Neural cell (in vitro differentiated cells): Measurements from ENCODE around the gene LOXHD1. TPM values are rescaled to one million over a fixed set of nuclear protein-coding genes. Genes with fewer than 3 reads are reported as not detected.

Experiments
- H2AFZ ChIP-seq: fragments of 200-600, 300-800 bp; sonication (generic), shearing (Covaris generic); 2 replicates; pipeline ENCODE4 v1.6.0; 2014; ENCODE audit warnings: low read depth, mild to moderate bottlenecking, antibody characterized with exemption, low read length, moderate library complexity
- H3F3A ChIP-seq: fragments of 200-600 bp; shearing (Covaris generic); 2 replicates; pipeline ENCODE4 v1.6.1; 2016; ENCODE audit warnings: mild to moderate bottlenecking, moderate library complexity, mixed read lengths, antibody characterized with exemption, low read length; ENCODE audit not compliant: insufficient read depth, poor library complexity, severe bottlenecking
- H3K27ac ChIP-seq: fragments of 200-600, 300-800 bp; sonication (generic), shearing (Covaris generic); 2 replicates; pipeline ENCODE4 v1.5.1; 2014; ENCODE audit warnings: mild to moderate bottlenecking, low read length, moderate library complexity
- H3K27me3 ChIP-seq: fragments of 300-800, 200-600 bp; sonication (generic), shearing (Covaris generic); 2 replicates; pipeline ENCODE4 v1.6.0; 2014; ENCODE audit warnings: mild to moderate bottlenecking, low read depth, low read length, moderate library complexity; ENCODE audit not compliant: insufficient read depth
- H3K36me3 ChIP-seq: fragments of 300-800, 200-600 bp; sonication (generic), shearing (Covaris generic); 2 replicates; pipeline ENCODE4 v1.5.1; 2014; ENCODE audit warnings: mild to moderate bottlenecking, antibody characterized with exemption, low read length, moderate library complexity; ENCODE audit not compliant: insufficient read depth
- H3K4me2 ChIP-seq: fragments of 300-800, 200-600 bp; sonication (generic), shearing (Covaris generic); 2 replicates; pipeline ENCODE4 v1.6.0; 2014; ENCODE audit warnings: mild to moderate bottlenecking, low read length
- H3K4me3 ChIP-seq: fragments of 300-800, 200-600 bp; sonication (generic), shearing (Covaris generic); 2 replicates; pipeline ENCODE4 v1.5.1; 2014; ENCODE audit warnings: mild to moderate bottlenecking, low read length, moderate library complexity
- H3K79me2 ChIP-seq: fragments of 200-600 bp; shearing (Covaris generic); replicated peaks from 2 replicates; pipeline ENCODE4 v1.6.0; 2014; ENCODE audit warnings: mild to moderate bottlenecking, low read length, moderate library complexity; ENCODE audit not compliant: insufficient read depth
- H3K9ac ChIP-seq: fragments of 300-800, 200-600 bp; sonication (generic), shearing (Covaris generic); 2 replicates; pipeline ENCODE4 v1.6.1; 2016; ENCODE audit warnings: mild to moderate bottlenecking, low read length, mixed read lengths
- H3K9me2 ChIP-seq: fragments of 200-600 bp; shearing (Covaris generic); 2 replicates; pipeline ENCODE4 v1.6.1; 2016; ENCODE audit warnings: mild to moderate bottlenecking, low read length, mixed read lengths; ENCODE audit not compliant: insufficient read depth
- H3K9me3 ChIP-seq: fragments of 200-600, 300-800 bp; sonication (generic), shearing (Covaris generic); 2 replicates; pipeline ENCODE4 v1.6.1; 2016; ENCODE audit warnings: mild to moderate bottlenecking, mixed run types, low read length, moderate library complexity, mixed read lengths
- H4K20me1 ChIP-seq: fragments of 200-600 bp; shearing (Covaris generic); 2 replicates; pipeline ENCODE4 v1.6.1; 2016; ENCODE audit warnings: mild to moderate bottlenecking, mixed run types; ENCODE audit not compliant: insufficient read depth
- EP300 ChIP-seq: fragments of 450-650 bp; conservative IDR thresholded peaks from 2 replicates; pipeline ENCODE4 v1.6.1; 2014; ENCODE audit warnings: antibody characterized with exemption, mild to moderate bottlenecking, moderate library complexity; ENCODE audit not compliant: poor library complexity, severe bottlenecking
- EZH2 ChIP-seq: fragments of 200-600, 300-800 bp; shearing (Covaris generic), sonication (generic); IDR thresholded peaks from 2 replicates; pipeline ENCODE4 v1.6.1; 2014; ENCODE audit warnings: antibody characterized with exemption, low read length, borderline replicate concordance, mild to moderate bottlenecking; ENCODE audit not compliant: insufficient read depth, poor library complexity, severe bottlenecking
- MXI1 ChIP-seq: fragments of 450-650 bp; conservative IDR thresholded peaks from 2 replicates; pipeline ENCODE4 v1.6.1; 2014; ENCODE audit warnings: antibody characterized with exemption, mild to moderate bottlenecking; ENCODE audit not compliant: poor library complexity, severe bottlenecking
- POLR2AphosphoS5 ChIP-seq: IDR thresholded peaks from 2 replicates; pipeline ENCODE4 v1.6.1; 2012
- RAD21 ChIP-seq: fragments of 450-650 bp; conservative IDR thresholded peaks from 2 replicates; pipeline ENCODE4 v1.6.1; 2014; ENCODE audit warnings: antibody characterized with exemption, mild to moderate bottlenecking, moderate library complexity
- SMC3 ChIP-seq: fragments of 450-650 bp; conservative IDR thresholded peaks from 2 replicates; pipeline ENCODE4 v1.6.1; 2014; ENCODE audit warnings: antibody characterized with exemption, mild to moderate bottlenecking, moderate library complexity; ENCODE audit not compliant: poor library complexity
- TAF1 ChIP-seq: IDR thresholded peaks from 2 replicates; pipeline ENCODE4 v1.6.1; 2012; ENCODE audit warnings: low read depth
- polyA plus RNA-seq: library from polyadenylated mRNA; depleted of rRNA; stranded (reverse); fragments of >200 nt; gene quantifications from 2 replicates; pipeline ENCODE4 v1.2.3, GENCODE V29; 2014
- TF ChIP-seq, protein P1 (sequence below): fragments of 450-650 bp; IDR thresholded peaks from 2 replicates; pipeline ENCODE4 v1.5.1; 2014; ENCODE audit warnings: antibody characterized with exemption, mild to moderate bottlenecking, moderate library complexity; ENCODE audit not compliant: poor library complexity, severe bottlenecking
- TF ChIP-seq, protein P2 (sequence below): IDR thresholded peaks from 2 replicates; pipeline ENCODE4 v1.6.1; 2012; ENCODE audit warnings: borderline replicate concordance

LOXHD1 gene
- polyA plus RNA-seq, 1 donor from 2014 or later: not detected

DNA sequence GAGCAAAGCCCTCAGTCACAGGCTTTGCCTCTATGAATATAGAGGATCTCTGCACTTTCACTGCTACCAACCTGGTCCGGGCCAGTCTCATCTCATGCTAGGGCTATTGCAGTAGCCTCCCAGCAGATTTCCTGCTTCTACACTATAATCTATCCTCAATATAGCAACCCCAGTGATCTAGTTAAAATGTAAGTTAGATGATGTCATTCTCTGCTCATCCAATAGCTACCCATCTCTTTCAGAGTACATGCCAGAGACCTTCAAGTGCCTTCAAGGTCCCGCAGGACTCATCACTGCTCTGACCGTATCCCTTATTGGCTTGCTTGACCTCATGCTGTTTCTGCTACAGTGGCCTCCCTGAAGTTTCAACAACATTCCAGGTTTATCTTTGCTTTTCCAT is 186.3 kb downstream of the LOXHD1 start:
- H3F3A ChIP-seq: no peaks in the 10 kb centered on the region

DNA sequence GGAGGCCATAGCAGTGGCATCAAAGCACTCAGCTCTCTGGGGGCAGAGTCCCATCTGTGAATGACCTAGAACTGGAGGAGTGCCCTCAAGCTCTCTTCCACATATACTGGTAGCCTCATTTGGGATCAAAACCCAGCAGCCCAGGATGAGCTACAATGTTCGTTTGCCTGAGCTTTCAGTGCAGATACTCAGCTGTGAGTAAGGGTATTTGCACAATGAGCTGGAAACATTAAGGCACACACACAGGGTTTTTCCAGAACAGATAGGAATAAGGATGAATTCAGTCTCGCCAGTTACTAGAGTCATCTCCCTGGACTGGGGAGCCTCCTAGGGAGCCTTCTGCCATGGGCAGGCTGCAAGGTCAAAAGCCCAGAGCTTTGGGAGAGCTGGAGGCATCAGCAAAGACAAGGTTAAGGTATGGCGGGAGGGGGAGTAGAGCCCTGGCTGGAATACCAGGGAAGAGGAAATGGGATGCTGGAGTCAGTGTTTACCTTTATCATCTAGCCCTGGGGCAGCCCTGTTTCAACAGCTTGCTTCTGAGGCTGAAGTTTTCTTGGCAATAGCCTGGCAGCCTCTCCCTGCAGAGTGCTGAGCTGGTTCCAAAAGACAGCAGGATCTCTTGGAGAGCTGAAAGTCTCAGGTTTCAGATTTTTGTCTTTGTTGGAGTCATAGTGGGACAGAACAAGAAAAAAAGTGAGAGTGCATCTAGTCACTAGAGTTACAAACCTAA is 187.7 kb downstream of the LOXHD1 start:
- H3K36me3 ChIP-seq: no peaks in the 10 kb centered on the region
- H3K79me2 ChIP-seq: no peaks in the 10 kb centered on the region
- H3F3A ChIP-seq: no peaks in the 10 kb centered on the region
- H3K4me2 ChIP-seq: no peak overlapping the region
- H3K4me3 ChIP-seq: no peak overlapping the region
- no peaks in the 10 kb centered on the region for H3K9me3 ChIP-seq
- no peak overlapping the region for H2AFZ ChIP-seq
- TF ChIP-seq, protein P1, sequence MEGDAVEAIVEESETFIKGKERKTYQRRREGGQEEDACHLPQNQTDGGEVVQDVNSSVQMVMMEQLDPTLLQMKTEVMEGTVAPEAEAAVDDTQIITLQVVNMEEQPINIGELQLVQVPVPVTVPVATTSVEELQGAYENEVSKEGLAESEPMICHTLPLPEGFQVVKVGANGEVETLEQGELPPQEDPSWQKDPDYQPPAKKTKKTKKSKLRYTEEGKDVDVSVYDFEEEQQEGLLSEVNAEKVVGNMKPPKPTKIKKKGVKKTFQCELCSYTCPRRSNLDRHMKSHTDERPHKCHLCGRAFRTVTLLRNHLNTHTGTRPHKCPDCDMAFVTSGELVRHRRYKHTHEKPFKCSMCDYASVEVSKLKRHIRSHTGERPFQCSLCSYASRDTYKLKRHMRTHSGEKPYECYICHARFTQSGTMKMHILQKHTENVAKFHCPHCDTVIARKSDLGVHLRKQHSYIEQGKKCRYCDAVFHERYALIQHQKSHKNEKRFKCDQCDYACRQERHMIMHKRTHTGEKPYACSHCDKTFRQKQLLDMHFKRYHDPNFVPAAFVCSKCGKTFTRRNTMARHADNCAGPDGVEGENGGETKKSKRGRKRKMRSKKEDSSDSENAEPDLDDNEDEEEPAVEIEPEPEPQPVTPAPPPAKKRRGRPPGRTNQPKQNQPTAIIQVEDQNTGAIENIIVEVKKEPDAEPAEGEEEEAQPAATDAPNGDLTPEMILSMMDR: no peak
- TF ChIP-seq SMC3: no peak
- TF ChIP-seq POLR2AphosphoS5: no peak
- no peak for TF ChIP-seq RAD21
- TF ChIP-seq, protein P2, sequence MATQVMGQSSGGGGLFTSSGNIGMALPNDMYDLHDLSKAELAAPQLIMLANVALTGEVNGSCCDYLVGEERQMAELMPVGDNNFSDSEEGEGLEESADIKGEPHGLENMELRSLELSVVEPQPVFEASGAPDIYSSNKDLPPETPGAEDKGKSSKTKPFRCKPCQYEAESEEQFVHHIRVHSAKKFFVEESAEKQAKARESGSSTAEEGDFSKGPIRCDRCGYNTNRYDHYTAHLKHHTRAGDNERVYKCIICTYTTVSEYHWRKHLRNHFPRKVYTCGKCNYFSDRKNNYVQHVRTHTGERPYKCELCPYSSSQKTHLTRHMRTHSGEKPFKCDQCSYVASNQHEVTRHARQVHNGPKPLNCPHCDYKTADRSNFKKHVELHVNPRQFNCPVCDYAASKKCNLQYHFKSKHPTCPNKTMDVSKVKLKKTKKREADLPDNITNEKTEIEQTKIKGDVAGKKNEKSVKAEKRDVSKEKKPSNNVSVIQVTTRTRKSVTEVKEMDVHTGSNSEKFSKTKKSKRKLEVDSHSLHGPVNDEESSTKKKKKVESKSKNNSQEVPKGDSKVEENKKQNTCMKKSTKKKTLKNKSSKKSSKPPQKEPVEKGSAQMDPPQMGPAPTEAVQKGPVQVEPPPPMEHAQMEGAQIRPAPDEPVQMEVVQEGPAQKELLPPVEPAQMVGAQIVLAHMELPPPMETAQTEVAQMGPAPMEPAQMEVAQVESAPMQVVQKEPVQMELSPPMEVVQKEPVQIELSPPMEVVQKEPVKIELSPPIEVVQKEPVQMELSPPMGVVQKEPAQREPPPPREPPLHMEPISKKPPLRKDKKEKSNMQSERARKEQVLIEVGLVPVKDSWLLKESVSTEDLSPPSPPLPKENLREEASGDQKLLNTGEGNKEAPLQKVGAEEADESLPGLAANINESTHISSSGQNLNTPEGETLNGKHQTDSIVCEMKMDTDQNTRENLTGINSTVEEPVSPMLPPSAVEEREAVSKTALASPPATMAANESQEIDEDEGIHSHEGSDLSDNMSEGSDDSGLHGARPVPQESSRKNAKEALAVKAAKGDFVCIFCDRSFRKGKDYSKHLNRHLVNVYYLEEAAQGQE: no peak
- no peak for TF ChIP-seq MXI1
- TF ChIP-seq EZH2: no peak
- TF ChIP-seq TAF1: no peak
- TF ChIP-seq EP300: no peak
- H3K9ac ChIP-seq: no peak overlapping the region
- no peaks in the 10 kb centered on the region for H3K9me2 ChIP-seq
- no peak overlapping the region for H3K27ac ChIP-seq
- no peaks in the 10 kb centered on the region for H4K20me1 ChIP-seq
- H3K27me3 ChIP-seq: no peaks in the 10 kb centered on the region

More for the DNA sequence above, 186.3 kb downstream of the LOXHD1 start:
- Histone ChIP-seq H3K4me2 (no peak overlapping the region), H3K9me3 (no peaks in the 10 kb centered on the region), H3K27ac (no peak overlapping the region), H3K9me2 (no peaks in the 10 kb centered on the region), H3K4me3 (no peak overlapping the region), H3K79me2 (no peaks in the 10 kb centered on the region), H3K27me3 (no peaks in the 10 kb centered on the region), H3K36me3 (no peaks in the 10 kb centered on the region), H3K9ac (no peak overlapping the region), H4K20me1 (no peaks in the 10 kb centered on the region), H2AFZ (no peak overlapping the region)
- TF ChIP-seq POLR2AphosphoS5 (no peak), TAF1 (no peak), SMC3 (no peak), EZH2 (no peak), EP300 (no peak), RAD21 (no peak), MXI1 (no peak)
- TF ChIP-seq, protein P1: no peak
- TF ChIP-seq, protein P2: no peak
